HFF-Myc (cell line): ENCODE results near the gene OR4D11.

Experiments
- DNase-seq: peaks from one replicate; pipeline ENCODE4 v3.0.0-alpha.2; 2011; ENCODE audit warnings: low read depth; ENCODE audit errors: extremely low read depth
- H3K4me3 ChIP-seq: replicated peaks from 2 replicates; pipeline ENCODE4 v1.5.1; 2011; ENCODE audit warnings: low read depth, mild to moderate bottlenecking, control low read depth, low read length
- TF ChIP-seq, protein P1 (sequence below): IDR thresholded peaks from 2 replicates; pipeline ENCODE4 v1.5.1; 2012; ENCODE audit warnings: mild to moderate bottlenecking, low read depth, low read length, control low read depth; ENCODE audit errors: missing control alignments

OR4D11 gene

GRCh38 chr11:59503276-59503675, at the start of gene OR4D11:
TSS of gene OR4D11 (plus strand) at chr11:59503576. CDS start at chr11:59503576, 0 bp downstream.
- H3K4me3 ChIP-seq: no peak within 1 kb of the TSS
- DNase-seq: no peak
- TF ChIP-seq, protein P1, sequence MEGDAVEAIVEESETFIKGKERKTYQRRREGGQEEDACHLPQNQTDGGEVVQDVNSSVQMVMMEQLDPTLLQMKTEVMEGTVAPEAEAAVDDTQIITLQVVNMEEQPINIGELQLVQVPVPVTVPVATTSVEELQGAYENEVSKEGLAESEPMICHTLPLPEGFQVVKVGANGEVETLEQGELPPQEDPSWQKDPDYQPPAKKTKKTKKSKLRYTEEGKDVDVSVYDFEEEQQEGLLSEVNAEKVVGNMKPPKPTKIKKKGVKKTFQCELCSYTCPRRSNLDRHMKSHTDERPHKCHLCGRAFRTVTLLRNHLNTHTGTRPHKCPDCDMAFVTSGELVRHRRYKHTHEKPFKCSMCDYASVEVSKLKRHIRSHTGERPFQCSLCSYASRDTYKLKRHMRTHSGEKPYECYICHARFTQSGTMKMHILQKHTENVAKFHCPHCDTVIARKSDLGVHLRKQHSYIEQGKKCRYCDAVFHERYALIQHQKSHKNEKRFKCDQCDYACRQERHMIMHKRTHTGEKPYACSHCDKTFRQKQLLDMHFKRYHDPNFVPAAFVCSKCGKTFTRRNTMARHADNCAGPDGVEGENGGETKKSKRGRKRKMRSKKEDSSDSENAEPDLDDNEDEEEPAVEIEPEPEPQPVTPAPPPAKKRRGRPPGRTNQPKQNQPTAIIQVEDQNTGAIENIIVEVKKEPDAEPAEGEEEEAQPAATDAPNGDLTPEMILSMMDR: no peak

DNA sequence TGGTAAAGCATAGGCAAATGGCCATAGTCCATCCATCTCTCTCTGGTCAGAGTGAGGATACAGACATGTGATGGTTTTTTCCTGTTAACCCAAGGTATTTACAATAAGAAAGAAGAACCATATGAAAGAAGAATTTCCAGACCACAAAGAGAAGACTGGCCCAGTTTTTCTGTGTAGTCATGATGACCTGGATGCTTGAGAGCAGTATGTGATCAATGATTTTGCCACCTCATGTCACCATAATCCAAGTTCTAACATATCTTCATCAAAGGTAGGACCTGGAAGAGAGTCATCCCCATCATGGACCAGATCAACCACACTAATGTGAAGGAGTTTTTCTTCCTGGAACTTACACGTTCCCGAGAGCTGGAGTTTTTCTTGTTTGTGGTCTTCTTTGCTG, 46.7 kb upstream of the OR4D11 start, which contains the start of gene OR4D6:
Gene OR4D6, plus strand, starts transcription at position 301 of the 400 bp plus-strand sequence. Its CDS starts 0 bp downstream, at position 301.
- TF ChIP-seq, protein P1: no peak

DNA sequence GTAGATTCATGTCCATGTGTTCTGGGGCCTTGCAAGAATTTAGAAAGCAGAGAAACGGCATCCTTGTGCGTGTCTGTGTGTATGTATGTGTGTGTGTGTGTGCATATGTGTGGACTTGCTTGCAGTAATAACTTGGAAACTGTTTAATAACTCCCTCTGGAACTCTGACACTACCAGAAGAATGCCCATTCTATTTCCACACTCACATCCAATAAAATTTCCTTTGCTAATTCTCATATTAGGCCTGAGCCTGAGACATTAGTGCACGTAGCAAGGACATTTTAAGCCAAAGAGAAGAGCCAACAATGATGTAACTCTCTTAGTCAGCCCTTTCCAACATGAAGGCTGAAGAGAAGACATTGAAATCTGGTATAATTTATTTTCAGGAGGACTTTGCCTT, 43.5 kb upstream of the OR4D11 start:
- TF ChIP-seq, protein P1: no peak
- no peak overlapping the region for H3K4me3 ChIP-seq
- no peak for DNase-seq

More for the DNA sequence above, 46.7 kb upstream of the OR4D11 start, which contains the start of gene OR4D6:
- H3K4me3 ChIP-seq: no peak within 1 kb of the TSS
- DNase-seq: no peak

- TF ChIP-seq, protein P1: no peak
- H3K4me3 ChIP-seq: no peak overlapping the region
- no peak for DNase-seq
Measured at GRCh38 chr11:59463190-59463641, 40.2 kb upstream of the OR4D11 start.

DNA sequence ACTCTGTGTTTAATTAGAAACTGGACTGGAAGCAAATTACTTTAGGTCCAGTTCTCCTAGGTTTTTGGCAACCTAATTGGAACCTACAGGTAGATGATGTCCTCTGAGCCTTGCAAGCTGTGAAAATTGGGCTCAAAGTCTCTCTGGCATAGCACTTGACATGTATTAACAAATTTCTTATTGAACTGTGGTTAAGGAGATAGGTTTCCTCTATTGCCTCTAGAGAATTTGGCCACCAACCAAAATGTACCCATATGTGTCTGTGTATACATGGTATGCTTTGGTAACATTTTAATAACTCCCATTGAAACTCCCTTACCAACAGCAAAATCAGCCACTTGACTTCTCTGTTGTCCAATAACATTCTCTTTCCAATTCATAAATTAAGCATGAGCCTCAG, 30.4 kb upstream of the OR4D11 start, which contains the start of gene OR4D10:
Gene OR4D10, plus strand, starts transcription at position 301 of the 400 bp plus-strand sequence. CDS start 4,115 bp downstream, outside the sequence.
- no peak within 1 kb of the TSS for H3K4me3 ChIP-seq
- no peak for DNase-seq
- TF ChIP-seq, protein P1: no peak

DNA sequence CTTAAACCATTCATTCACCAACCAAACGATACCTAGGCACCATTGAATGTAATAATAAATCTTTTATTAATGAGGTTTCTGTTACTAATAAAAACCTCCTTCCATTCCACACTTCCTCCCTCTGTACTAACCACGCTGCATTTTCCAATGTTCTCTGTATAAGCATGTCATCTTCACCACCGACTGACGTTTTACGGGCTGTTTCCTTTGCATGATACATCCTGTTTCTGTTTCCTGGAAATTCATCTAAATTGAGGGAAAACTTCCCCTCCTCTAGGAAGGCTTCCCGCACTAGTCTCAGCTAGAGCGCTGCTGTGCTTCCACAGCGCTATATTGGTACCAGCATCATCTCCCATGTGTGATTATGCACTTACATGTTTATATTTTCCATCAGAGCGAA, 28.2 kb upstream of the OR4D11 start:
- H3K4me3 ChIP-seq: no peak overlapping the region
- no peak for DNase-seq
- TF ChIP-seq, protein P1: no peak

DNA sequence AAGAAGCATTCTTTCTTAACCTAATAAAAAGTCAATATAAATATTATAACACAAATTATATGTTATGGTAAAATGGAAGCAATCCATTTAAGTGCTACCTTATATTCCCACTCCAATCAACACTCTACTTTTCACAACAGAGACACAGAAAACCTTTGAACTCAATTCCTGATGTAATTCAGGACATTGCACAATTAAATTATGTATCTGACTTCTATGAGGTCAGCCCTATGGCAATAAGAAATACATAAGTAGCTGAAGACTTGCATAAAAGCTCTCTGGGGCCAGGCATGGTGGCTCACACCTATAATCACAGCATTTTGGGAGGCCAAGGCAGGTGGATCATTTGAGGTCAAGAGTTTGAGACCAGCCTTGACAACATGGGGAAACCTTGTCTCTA, 23.5 kb upstream of the OR4D11 start:
- TF ChIP-seq, protein P1: no peak

More for the DNA sequence above, 23.5 kb upstream of the OR4D11 start:
- no peak overlapping the region for H3K4me3 ChIP-seq
- no peak for DNase-seq
